Memory B cell (primary cell): Measurements from ENCODE around the gene PPP1R12B.
"Not testable (repeated sequence)": the region's sequence is repeated elsewhere in the genome, so short reads cannot be mapped to it uniquely, and the experiment has no call there.

Experiments
- ATAC-seq: fragments of 150-1000 bp; cut with Tn5 transposase; 2 replicates; pipeline ENCODE4 v1.10.0; 2021; ENCODE audit warnings: low read depth, mild to moderate bottlenecking, moderate library complexity
- DNase-seq, 2 donors: peaks; one replicate each; pipeline ENCODE4 v3.0.0; 2022; ENCODE audit warnings: low spot score in 2 of 2
- H3K27ac Mint-ChIP-seq: one replicate; pipeline ENCODE4 v1.8.0; 2022; ENCODE audit warnings: mild to moderate bottlenecking, moderate library complexity, mixed read lengths
- H3K27me3 Mint-ChIP-seq: one replicate; pipeline ENCODE4 v1.8.0; 2022; ENCODE audit warnings: mixed read lengths
- H3K36me3 Mint-ChIP-seq: one replicate; pipeline ENCODE4 v1.8.0; 2022; ENCODE audit warnings: mild to moderate bottlenecking, mixed read lengths
- H3K4me1 Mint-ChIP-seq: one replicate; pipeline ENCODE4 v1.8.0; 2022; ENCODE audit warnings: mixed read lengths
- H3K4me3 Mint-ChIP-seq: one replicate; pipeline ENCODE4 v1.8.0; 2022; ENCODE audit warnings: mild to moderate bottlenecking, moderate library complexity, mixed read lengths
- H3K9me3 Mint-ChIP-seq: one replicate; pipeline ENCODE4 v1.8.0; 2022; ENCODE audit warnings: mixed read lengths

PPP1R12B gene

GRCh38 chr1:202624781-202625108 lies 276.2 kb downstream of the PPP1R12B start:
- Mint-ChIP-seq H3K27ac (no peak overlapping the region), H3K36me3 (no peaks in the 10 kb centered on the region), H3K27me3 (peaks cover 2% of the 10 kb centered on the region), H3K9me3 (no peaks in the 10 kb centered on the region), H3K4me3 (no peak overlapping the region), H3K4me1 (peaks cover 29% of the 10 kb centered on the region)
- DNase-seq, result no peak
- no peak for ATAC-seq

GRCh38 chr1:202625416-202626360 lies 277.2 kb downstream of the PPP1R12B start:
- peaks cover 34% of the 10 kb centered on the region for H3K4me1 Mint-ChIP-seq
- peaks cover 7% of the 10 kb centered on the region for H3K27me3 Mint-ChIP-seq
- H3K4me3 Mint-ChIP-seq, result no peak overlapping the region
- ATAC-seq, result peak; percentile 61
- DNase-seq, result peak; percentile 42 to 57
- H3K36me3 Mint-ChIP-seq, result no peaks in the 10 kb centered on the region
- H3K27ac Mint-ChIP-seq, result no peak overlapping the region
- H3K9me3 Mint-ChIP-seq, result no peaks in the 10 kb centered on the region

GRCh38 chr1:202627036-202627435 lies 278.5 kb downstream of the PPP1R12B start:
- Mint-ChIP-seq H3K4me3 (peak overlapping the region; percentile 50), H3K4me1 (peaks cover 39% of the 10 kb centered on the region)
- peak; percentile 54 for ATAC-seq
- not testable (repeated sequence) for H3K27ac Mint-ChIP-seq, H3K36me3 Mint-ChIP-seq, DNase-seq, H3K9me3 Mint-ChIP-seq, H3K27me3 Mint-ChIP-seq

DNA sequence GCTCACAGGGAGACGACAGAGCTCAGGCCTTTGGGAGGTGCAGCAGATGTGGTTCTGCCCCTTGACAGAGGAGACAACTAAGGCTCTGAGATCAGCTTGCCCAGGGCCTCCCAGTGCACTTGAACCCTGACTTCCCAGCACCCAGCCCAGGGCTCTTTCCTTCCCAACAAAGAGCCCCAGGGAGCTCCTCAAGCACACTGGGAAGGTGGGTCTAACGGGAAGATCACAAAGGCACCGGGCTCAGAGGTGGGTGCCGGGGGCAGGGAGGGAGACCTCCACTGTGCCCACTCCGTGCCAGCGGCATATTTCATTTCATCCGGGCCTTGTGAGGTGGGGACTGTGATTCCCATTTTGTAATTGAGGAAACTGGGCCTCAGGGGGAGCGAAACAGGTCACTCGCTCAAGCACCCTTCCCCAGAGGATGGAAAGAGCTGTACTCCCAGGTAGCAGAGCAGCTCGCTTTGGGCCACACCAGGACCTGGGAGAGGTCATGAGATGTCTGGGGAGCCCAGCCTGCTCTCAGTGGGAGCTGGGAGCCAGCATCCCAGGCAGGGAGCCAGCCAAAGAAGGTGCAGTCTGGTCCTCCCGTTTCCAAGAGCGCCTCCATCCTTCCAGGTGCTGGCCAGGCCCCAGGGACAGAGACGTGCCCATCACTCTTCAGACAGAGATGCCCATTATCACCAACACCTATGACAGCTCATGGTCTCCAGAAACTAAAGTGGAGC lies 279.5 kb downstream of the PPP1R12B start:
- peaks cover 13% of the 10 kb centered on the region for H3K27me3 Mint-ChIP-seq
- H3K4me3 Mint-ChIP-seq, result no peak overlapping the region
- ATAC-seq (no peak), DNase-seq (no peak)
- H3K4me1 Mint-ChIP-seq, result peaks cover 39% of the 10 kb centered on the region
- H3K9me3 Mint-ChIP-seq, result no peaks in the 10 kb centered on the region
- H3K27ac Mint-ChIP-seq, result no peak overlapping the region
- no peaks in the 10 kb centered on the region for H3K36me3 Mint-ChIP-seq

- peak; percentile 2 for ATAC-seq
- peak overlapping the region; percentile 49 for H3K4me3 Mint-ChIP-seq
- peaks cover 17% of the 10 kb centered on the region for H3K27me3 Mint-ChIP-seq
- peaks cover 39% of the 10 kb centered on the region for H3K4me1 Mint-ChIP-seq
- H3K27ac Mint-ChIP-seq, result no peak overlapping the region
- H3K9me3 Mint-ChIP-seq, result no peaks in the 10 kb centered on the region
- no peak for DNase-seq
- H3K36me3 Mint-ChIP-seq, result no peaks in the 10 kb centered on the region
Measured at GRCh38 chr1:202628646-202629215, 280.2 kb downstream of the PPP1R12B start.

- H3K4me1 Mint-ChIP-seq, result peaks cover 39% of the 10 kb centered on the region
- ATAC-seq (peak; percentile 84), DNase-seq (peak in 1 of 2 donors; percentile 39)
- H3K9me3 Mint-ChIP-seq, H3K36me3 Mint-ChIP-seq, H3K27ac Mint-ChIP-seq: not testable (repeated sequence)
- peaks cover 19% of the 10 kb centered on the region for H3K27me3 Mint-ChIP-seq
- peak overlapping the region; percentile 49 for H3K4me3 Mint-ChIP-seq
Measured at GRCh38 chr1:202629257-202629811, 280.8 kb downstream of the PPP1R12B start.

DNA sequence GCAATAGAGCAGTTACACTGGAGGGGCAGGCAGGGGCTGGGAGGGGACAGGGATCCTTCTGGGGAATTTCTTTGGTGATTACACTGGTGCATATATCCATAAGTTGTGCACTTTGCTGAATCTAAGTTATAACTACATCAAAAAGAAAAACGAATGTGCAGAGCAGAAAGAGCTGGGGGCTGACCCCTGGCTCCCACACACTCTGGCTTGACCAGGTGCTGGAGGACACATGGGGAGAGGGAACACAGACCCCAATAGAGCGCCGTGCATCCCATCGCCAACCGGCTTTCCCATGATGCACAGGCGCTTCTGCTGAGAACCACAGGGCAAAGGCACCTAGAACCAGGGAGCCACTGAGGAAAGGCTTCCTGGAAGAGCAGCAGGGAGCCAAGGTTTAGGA lies 281.6 kb downstream of the PPP1R12B start:
- Mint-ChIP-seq H3K27me3 (peaks cover 23% of the 10 kb centered on the region), H3K4me1 (peaks cover 39% of the 10 kb centered on the region), H3K4me3 (peak overlapping the region; percentile 18)
- H3K27ac Mint-ChIP-seq, DNase-seq, ATAC-seq, H3K9me3 Mint-ChIP-seq, H3K36me3 Mint-ChIP-seq: not testable (repeated sequence)

DNA sequence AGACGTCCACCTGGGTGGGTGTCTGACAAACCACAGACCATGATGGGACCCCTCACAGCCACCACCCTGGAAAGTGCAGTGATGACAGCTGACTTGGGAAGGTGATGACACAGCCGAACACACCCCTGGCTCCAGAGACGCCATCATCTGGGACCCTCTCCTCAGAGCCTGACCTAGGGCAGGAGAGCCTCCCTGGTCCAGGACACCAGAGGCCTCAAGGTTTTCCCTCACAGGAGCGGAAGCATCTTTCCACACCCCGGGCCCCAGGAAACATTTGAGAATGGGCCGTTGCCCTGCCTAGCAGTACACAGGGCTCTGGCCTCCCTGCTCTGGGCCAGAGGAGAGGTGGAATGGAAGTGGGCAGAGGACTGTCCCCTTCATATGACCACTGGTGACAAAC lies 282.0 kb downstream of the PPP1R12B start:
- Mint-ChIP-seq H3K27me3 (peaks cover 27% of the 10 kb centered on the region), H3K36me3 (no peaks in the 10 kb centered on the region), H3K27ac (no peak overlapping the region), H3K9me3 (no peaks in the 10 kb centered on the region), H3K4me3 (no peak overlapping the region), H3K4me1 (peaks cover 38% of the 10 kb centered on the region)
- DNase-seq, result no peak
- ATAC-seq, result no peak

GRCh38 chr1:202631076-202631923 lies 282.8 kb downstream of the PPP1R12B start:
- Mint-ChIP-seq H3K36me3 (no peaks in the 10 kb centered on the region), H3K4me1 (peaks cover 34% of the 10 kb centered on the region), H3K9me3 (no peaks in the 10 kb centered on the region), H3K27ac (no peak overlapping the region), H3K4me3 (no peak overlapping the region), H3K27me3 (peaks cover 28% of the 10 kb centered on the region)
- ATAC-seq, result no peak
- no peak for DNase-seq

DNA sequence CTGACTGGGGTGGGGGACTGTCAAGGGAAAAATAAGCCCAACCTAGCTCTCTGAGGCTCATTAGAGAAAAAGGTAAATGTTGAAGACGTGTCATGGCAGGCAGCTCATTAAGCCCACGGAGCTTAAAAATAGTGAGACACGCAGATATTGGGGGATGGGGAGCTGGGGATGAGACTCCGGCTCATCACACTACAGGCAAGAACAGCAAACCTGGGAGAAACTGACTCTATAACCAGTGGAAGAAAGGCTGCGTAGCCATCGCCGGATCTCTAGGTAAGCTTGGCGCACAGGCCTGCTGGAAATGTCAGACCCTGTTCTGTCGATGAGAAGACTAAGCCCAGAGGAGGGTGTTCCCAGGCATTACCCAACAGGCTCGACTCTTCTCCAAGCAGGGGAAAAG lies 283.7 kb downstream of the PPP1R12B start:
- no peaks in the 10 kb centered on the region for H3K9me3 Mint-ChIP-seq
- H3K4me1 Mint-ChIP-seq, result peaks cover 28% of the 10 kb centered on the region
- H3K36me3 Mint-ChIP-seq, result no peaks in the 10 kb centered on the region
- ATAC-seq (no peak), DNase-seq (no peak)
- H3K4me3 Mint-ChIP-seq, result no peak overlapping the region
- H3K27ac Mint-ChIP-seq, result no peak overlapping the region
- H3K27me3 Mint-ChIP-seq, result peaks cover 31% of the 10 kb centered on the region

- H3K9me3 Mint-ChIP-seq, H3K36me3 Mint-ChIP-seq, H3K27ac Mint-ChIP-seq, DNase-seq, H3K4me3 Mint-ChIP-seq, ATAC-seq, H3K4me1 Mint-ChIP-seq: not testable (repeated sequence)
- peaks cover 44% of the 10 kb centered on the region for H3K27me3 Mint-ChIP-seq
Measured at GRCh38 chr1:202636171-202636570, 287.7 kb downstream of the PPP1R12B start.

DNA sequence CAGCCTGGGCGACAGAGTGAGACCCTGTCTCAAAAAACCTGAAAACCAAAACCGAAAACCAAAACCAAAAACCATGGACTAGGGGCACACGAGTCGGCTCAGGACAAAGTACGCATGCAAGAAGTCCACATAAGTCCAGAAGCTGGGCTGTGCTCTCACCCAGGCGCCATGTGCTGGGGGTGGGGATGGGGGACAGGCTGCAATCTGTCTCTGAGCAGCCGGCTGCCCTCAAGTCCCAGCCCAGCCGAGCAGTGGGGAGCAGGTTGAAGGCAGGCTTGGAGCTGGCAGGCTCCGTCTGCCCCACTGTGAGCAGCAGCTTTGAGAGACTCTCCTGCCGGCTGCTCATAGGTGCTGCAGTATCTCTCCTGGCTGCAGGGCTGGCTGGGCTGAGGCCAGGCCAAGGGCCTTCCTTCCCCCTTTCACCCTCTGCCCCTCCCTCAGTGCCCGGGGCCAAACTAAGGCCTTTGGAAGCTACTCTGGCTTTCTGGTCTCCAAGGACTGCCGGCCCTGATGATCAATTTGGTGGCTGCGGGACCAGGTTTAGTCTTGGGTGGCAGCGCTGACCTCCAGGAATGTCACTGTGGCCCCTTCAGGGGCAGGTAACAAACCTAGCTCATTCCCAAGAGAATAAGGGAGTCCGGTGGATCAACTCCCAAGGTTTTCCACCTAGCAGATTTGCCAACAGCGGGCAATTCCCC lies 289.0 kb downstream of the PPP1R12B start:
- H3K9me3 Mint-ChIP-seq, DNase-seq, ATAC-seq, H3K4me3 Mint-ChIP-seq, H3K36me3 Mint-ChIP-seq, H3K27ac Mint-ChIP-seq, H3K4me1 Mint-ChIP-seq: not testable (repeated sequence)
- peaks cover 47% of the 10 kb centered on the region for H3K27me3 Mint-ChIP-seq
